Effector CD4-positive, alpha-beta T cell (primary cell): ENCODE results near the gene CABP7.
"Not testable (repeated sequence)": the region's sequence is repeated elsewhere in the genome, so short reads cannot be mapped to it uniquely, and the experiment has no call there.

Experiments used
- DNase-seq: peaks from one replicate; pipeline ENCODE4 v3.0.0-alpha.2; 2020

The CABP7 gene

DNA sequence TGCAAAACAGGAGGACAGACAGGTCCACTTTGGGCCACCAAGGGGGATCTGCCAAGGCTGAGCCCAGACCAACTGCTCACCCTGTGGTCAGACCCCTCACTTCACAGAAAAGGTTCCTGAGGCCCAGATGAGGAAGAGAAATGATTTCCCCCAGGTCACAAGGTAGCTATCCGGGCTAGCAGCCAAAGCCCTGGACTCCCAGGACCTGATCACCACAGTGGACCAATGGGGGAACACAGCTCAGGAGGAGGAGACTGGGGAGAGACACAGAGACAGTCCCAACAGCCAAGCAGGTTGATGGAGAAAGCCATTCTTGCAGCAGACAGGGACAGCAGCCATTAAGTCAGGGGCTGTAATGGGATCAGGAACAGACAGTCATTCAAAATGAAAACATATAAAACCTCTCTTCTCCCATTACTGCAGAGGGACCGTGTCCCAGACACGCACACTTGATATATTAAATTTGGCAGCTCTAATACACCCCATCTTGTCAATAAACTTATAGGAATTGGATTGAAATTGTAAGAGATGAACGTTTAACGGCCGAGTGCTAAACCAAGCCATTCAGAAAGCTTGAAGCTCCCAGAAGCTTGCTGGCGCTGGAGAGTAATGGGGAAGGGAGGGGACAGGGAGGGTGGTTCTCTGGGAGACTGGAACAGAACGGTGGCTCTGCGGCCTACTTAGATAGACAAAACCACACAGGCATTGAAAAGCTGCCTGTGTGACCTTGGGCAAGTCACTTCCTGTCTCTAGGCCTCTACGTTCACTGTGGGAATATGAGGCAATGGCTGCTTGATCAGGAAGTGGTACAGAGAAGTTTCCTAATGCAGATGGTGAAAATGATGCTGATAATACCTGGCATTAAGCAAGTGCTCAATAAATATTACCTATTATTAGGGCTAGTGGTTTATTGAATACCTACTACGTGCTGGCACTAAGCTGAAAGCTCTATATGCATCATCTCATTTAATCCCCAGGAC lies 31.0 kb downstream of the CABP7 start:
- DNase-seq: no peak

DNA sequence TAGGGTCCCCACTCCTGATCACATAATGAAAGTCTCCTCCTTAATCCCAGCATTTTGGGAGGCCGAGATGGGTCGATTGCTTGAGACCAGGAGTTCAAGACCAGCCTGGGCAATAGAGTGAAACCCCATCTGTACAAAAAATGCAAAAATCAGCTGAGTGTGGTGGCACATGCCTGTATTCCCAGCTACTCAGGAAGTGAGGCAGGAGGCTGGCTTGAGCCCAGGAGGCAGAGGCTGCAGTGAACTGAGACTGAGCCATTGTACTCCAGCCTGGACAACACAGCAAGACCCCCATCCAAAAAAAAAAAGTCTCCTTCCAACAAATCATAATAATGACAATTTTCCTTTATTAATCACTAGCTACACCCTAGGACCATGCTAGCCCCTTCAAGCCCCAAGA lies 31.9 kb downstream of the CABP7 start:
- DNase-seq: no peak

DNA sequence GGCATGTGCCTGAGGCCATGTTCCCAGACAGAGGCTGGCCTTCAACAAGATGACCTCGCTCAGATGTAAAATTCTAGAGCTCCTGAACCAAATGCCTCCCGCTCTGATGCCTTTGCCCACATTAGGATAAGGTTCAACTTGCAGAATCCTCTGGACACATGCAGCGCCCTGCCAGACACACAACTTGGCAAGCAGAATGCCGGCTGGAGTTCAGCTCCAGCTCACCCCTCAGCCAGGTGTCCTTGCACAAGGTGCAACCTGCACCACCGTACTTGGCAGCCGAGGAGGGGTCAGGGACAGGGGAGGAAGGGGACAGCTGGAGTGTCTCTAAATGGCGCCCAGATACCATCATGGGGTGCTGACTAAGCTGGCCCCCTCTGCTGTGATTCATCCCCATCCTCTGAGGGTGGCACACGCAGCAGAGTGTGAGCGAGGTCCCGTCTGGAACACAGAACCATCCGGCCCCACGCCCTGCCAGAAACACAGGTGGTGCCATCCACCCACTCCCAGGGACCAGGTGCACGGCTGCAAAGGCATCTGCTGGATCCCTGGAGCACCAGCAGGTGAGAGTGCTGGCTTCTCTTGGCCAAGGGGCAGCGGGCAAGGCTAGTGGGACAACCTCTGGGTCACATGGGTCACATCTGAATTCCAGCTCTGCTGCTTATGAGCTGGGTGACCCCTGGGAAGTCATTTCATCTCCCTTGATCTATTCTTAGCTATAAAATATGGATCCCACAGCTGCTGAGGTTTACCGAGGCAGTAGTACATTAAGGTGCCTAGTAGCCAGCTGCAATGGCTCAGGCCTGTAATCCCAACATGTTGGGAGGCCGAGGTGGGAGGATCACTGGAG lies 34.2 kb downstream of the CABP7 start:
- no peak for DNase-seq

DNA sequence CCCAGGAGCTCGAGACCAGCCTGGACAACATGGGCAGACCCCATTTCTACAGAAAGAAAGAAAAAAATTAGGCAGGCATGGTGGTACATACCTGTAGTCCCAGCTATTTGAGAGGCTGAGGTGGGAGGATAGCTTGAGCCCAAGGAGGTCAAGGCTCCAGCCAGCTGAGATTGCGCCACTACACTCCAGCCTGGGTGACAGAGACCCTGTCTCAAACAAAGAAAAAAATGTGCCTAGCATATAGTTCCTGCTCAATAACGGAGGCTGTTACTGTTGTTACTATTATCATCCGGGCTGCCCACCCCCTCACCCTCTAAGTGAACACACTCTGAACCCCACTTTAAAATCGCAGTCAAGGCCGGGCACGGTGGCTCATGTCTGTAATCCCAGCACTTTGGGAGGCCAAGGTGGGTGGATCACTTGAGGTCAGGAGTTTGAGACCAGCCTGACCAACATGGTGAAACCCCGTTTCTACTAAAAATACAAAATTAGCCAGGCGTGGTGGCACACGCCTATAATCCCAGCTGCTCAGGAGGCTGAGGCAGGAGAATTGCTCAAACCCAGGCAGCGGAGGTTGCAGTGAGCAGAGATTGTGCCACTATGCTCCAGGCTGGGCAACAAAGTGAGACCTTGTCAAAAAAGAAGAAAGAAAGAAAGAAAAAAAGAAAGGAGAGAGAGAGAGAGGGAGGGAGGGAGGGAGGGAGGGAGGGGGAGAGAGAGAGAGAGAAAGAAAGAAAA lies 35.0 kb downstream of the CABP7 start:
- not testable (repeated sequence) for DNase-seq

DNA sequence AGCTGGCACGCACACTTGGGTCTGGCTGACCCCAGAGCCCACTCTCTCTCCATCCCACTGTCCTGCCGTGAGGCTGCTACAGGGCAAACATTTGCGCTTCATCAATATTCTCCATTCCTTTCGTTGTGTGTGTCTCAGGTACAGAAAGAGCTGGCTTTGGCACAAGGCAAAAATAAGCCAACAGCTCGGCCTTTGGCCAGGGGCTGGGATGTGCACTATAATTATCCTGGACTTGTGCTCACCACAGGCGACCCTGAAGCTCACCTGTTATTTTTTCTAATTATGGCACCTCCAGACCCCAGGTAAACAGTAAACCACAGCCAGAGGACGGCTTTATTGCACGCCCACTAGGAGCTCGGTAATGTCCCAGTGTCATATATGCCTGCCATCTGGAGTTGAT lies 36.1 kb downstream of the CABP7 start:
- no peak for DNase-seq

DNA sequence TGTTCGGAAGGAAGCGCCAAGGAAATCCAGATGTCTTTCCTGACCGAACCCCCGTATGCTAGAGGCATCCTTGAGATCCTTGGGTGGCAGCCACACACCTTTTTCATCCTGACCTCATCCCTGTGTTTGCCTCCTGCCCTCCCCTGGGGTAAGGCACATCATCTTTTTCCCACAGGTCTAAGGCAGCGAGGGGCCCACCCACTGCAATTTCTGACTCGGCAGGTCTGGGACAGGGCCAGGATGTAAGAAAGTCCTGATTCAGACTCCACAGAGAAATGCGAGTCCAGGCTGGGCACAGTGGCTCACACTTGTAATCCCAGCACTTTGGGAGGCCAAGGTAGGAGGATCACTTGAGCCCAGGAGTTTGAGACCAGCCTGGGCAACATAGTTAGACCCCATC lies 36.5 kb downstream of the CABP7 start:
- no peak for DNase-seq

DNA sequence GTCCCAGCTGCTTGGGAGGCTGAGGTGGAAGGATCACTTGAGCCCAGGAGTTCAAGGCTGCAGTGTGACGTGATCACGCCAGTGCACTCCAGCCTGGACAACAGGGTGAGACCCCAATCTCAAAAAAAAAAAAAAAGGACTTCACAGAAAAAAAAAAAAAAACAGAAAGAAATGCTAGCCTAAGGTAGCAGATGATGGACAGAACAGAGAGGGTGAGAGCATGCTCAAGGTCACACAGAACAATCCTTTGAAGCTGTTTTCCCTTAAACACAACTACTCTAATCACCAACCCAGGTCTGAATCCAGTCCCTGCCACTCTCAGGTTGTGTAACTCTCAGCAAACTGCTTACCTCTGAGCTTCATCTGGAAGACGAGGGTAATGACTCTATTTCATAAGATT lies 37.3 kb downstream of the CABP7 start:
- DNase-seq: no peak

DNA sequence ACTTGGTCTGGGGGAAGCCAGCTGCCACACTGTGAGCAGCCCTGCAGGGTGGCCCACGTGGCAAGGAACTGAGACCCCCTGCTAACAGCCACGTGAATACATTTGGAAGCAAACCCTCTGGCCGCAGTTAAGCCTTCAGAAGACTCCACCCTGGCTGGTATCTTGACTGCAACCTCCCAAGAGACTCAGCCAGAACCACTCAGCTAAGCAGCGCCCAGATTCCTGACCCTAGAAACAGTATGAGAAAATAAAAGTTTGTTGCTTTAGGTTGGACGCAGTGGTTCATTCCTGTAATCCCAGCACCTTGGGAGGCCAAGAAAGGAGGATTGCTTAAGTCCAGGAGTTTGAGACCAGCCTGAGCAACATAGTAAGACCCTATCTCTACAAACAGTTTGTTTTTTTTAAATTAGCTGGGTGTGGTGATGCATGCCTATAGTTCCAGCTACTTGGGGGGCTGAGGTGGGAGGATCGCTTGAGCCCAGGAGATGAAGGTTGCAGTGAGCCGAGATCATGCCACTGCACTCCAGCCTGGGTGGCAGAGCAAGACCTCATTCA lies 38.3 kb downstream of the CABP7 start:
- DNase-seq: no peak

DNA sequence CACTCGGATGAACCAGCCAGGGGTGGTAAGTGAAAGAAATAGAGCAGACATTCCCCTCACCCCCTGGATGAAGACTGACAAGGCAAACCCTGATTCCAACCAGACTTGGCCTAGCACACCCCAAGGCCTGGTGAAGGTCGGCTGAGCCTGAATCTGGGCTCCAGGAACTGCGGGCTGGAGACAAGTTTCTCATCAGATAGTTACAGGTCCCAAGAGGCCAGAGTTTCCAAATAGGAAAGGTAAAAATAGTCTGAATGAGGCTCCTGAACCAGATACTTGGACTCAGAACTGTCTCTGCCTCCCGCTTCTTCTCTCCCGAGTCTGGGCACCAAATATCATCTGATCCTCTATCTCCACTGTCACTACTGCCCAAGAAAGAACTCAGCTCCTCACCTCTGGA lies 39.2 kb downstream of the CABP7 start:
- no peak for DNase-seq

DNA sequence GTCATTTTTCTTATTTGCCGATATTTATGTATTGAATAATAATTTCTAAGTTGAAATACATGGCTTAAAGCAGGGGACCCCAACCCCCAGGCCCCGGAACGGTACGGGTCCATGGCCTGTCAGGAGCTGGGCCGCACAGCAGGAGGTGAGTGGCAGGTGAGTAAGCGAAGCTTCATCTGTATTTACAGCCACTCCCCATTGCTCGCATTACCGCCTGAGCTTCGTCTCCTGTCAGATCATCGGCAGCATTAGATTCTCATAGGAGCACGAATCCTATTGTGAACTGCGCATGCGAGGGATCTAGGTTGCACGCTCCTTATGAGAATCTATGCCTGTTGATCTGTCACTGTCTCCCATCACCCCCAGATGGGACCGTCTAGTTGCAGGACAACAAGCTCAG lies 42.5 kb downstream of the CABP7 start:
- DNase-seq: no peak

DNA sequence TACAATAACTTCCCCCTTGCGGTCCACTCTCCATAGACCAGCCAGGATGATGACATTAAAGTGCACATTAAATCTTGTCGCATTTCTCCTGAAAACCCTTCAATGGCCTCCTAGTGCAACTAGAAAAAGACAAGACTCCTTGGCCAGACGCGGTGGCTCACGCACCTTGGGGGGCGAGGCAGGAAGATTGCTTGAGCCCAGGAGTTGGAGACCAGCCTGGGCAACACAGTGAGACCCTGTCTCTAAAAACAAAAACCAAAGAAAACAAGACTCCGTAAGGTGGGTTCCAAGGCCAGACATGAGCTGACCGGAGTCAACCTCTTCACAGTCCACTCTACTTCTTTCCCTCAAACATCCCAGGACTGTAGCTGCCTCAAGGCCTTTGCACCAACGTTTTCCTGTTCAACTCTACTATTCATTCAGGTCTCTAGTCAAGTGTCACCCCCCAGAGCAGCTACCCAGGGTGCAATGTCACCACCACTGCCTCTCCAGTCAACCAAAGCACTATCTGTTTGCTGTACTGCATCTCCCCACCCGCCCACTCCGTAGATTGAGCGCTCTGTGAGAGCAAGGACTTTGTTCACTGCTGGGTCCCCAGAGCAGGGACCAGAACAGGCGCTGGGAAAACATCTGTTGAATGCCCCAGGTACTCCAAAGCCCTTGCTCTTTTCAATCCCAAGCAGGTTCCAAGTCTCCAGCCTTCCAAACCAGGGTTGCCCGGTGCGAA lies 46.3 kb downstream of the CABP7 start:
- peak; percentile 5 for DNase-seq

DNA sequence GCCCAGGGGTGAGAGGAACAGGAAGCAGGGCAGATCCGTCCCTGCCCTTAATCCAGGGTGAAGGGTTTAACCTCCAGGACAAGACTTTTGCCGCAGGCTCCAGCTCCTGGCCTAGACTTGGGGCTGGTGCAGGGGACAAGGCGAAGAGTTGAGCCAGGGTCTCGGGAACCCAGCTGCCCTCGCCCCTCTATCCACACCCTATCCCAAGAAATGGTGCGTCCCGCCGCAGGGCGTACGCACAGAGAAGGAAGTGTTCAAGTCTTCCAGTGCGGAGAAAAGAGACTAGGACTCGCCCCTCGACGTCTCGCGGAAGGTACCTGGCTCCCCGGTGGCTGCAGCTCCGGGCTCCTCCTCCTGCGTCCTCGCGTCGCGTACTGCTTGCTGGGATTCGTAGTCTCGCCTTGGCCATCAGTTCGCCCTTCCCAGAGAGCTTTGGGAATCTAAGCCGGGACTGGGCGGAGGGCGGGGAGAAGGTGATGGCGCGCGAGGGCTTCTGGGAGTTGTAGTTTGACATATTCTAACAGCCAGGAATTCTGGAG lies 46.9 kb downstream of the CABP7 start, which contains the start of gene ZMAT5:
Gene ZMAT5 (minus strand): TSS at position 376 of the 539 bp plus-strand sequence. CDS start 18,463 bp downstream, outside the sequence.
- peak; percentile 90 for DNase-seq

DNA sequence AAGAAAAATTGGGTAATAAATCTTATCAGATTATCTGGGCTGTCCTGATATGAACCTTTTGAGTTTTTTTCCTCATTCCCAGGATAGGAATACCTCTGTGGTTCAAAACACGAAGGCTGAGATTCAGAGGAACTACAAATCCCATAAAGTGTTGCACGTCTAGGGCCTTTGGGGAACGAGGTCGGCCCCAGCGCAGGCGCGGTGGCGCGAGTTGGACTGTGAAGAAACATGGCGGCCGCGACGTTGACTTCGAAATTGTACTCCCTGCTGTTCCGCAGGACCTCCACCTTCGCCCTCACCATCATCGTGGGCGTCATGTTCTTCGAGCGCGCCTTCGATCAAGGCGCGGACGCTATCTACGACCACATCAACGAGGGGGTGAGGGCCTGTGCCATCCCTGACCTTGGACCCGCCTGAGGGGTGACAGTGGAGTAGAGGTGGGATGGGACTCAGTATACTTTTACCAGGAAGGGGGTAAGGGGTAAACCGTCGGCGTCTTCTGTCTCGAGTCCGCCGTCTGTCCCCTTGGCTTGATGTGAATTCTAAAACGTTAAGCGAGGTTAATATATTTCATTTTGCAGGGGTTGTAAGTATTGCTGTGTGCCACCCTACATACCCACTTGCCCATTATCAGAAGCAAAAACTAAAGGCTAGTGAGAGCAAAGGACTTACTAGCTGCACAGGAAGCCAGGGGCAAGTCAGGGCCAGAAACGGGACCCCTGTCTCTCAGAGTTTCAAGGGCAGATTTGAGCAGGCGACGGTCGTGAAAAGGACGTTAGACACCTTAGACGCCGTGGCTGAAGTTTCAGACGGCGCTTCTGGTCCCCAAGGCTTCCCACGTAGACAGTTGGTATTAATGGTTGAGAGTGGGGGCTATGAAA lies 47.6 kb downstream of the CABP7 start, which contains the start of gene UQCR10:
Gene UQCR10 (plus strand): TSS at position 199 of the 881 bp plus-strand sequence. CDS start 30 bp downstream, at position 229.
- DNase-seq: peak; percentile 93

DNA sequence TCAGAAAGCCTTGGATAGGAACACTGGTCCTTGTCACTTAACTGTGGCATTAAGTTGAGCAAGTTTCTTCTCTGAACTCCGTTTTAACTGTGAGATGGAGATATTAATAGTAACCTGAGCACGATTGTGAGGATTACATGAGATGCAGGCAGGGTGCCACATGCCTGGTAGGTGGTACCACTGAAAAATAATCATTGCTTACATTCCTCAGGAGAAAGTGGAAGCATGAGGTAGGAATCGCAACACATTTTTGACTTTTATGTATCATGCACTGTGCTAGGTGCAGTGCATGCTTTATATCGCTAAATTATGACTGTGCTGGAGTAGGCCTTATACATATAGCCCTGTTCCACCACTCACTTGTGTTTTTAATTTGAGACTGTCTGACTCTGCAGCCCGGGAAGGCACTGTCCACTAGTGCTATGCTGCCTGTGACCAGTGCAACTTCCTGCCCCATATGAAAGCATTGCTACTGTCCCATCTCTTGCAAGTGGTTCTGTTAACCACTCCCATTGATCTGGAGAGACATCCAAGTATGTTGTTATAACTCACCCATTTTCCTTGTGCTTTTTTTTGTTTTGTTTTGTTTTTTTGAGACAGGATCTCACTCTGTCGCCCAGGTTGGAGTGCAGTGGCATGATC lies 48.4 kb downstream of the CABP7 start:
- no peak for DNase-seq

DNA sequence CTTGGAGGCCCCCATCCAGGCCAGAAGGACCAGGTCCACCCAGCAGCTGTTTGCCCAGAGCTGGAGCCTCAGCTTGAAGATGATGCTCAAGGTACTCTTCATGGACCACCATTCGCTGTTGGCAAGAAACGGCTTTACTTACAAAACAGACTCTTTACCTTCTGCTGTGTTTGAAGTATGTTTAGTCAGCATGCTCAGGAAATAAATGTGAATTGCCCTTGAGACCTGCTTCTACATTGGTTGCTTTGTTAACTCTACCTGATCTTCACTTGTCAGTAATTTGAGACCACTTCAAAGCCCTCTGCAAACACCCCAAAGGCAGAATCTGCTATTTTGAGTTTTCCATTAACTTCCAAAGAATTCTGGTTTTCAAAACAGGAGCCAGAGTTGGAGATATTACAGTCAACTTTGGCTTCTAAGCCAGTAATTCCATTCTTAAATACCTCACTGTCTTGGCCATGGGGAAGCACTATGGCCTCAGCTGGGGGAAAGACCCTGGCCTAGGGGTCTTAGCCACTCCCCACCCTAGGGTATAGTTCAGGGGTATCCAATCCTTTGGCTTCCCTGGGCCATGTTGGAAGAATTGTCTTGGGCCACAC lies 50.0 kb downstream of the CABP7 start:
- no peak for DNase-seq

DNA sequence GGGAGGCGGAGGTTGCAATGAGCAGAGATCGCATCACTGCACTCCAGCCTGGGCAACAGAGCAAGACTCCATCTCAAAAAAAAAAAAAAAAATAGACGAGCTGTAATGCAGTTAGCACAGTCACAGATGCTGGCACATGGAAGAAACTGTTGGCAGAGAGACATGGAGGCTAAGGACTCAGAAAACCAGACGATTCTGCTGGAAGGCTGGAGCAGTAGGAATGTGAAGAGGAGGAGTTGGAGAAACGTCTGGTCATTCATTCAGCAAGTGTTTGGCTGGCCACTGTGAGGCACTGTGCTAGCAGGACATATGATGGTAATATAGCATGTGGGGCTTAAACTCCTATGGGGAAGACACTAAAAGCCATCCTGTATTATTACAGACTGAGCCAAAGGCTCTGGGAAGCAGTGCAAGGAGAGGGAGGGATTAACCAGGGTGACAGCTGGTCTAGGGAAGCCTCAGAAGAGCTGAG lies 52.4 kb downstream of the CABP7 start:
- DNase-seq: no peak

DNA sequence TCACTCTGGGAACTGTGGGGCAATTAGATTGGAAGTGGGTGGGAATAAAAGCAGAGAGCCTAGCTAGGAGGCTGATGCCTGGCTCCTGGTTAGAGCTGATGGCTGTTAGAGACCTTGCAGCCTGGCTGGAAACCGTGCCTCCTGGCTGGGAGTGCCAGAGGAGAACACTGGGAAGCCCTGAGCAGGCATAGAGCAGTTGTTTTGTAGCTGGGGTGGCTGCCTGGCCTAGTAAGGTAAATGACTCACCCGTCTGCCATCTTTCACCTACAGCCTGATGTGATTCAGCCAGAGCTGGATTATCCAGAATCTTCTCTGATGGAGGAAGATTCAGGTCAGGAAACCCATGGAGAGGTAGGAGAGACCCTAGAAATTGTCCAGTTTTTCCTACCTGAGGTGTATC lies 53.4 kb downstream of the CABP7 start:
- DNase-seq: no peak

DNA sequence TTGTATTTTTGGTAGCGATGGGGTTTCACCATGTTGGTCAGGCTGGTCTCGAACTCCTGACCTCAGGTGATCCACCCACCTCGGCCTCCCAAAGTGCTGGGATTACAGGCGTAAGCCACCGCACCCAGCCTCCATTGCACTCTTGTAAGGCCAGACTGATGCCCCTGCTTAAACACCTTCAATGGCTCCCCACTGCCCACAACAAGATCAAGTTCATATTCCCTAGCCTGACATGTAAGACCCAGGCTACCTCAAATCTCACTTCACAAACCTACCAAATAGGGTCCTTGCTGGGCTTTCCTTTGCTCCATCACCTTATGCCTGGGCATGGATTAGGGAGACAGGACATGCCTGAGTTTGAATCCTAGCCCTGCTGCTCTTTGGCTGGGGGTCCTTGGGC lies 60.4 kb downstream of the CABP7 start:
- no peak for DNase-seq
